GM23338 (cell line): ENCODE measurements around the gene STEAP1B. TPM values are rescaled to one million over a fixed set of nuclear protein-coding genes. Genes with fewer than 3 reads are reported as not detected.

Experiments used
- ATAC-seq: fragments of 200-7000 bp; cut with Tn5 transposase; 3 replicates; pipeline ENCODE4 v1.9.1; 2020
- DNase-seq: peaks from one replicate; pipeline ENCODE4 v3.0.0-alpha.2; 2015; ENCODE audit warnings: low spot score
- H2AFZ ChIP-seq: fragments of 200-600 bp; sonication (generic); 2 replicates; pipeline ENCODE4 v1.8.0; 2016; ENCODE audit warnings: antibody characterized with exemption, mild to moderate bottlenecking, moderate library complexity
- H3F3A ChIP-seq: fragments of 200-600 bp; sonication (generic); replicated peaks from 2 replicates; pipeline ENCODE4 v1.8.0; 2017; ENCODE audit warnings: antibody characterized with exemption, mixed run types, low read depth
- H3K27ac ChIP-seq: fragments of 200-600 bp; sonication (generic); 2 replicates; pipeline ENCODE4 v1.6.1; 2016; ENCODE audit warnings: low read depth
- H3K27me3 ChIP-seq: fragments of 200-600 bp; sonication (generic); 2 replicates; pipeline ENCODE4 v1.8.0; 2016; ENCODE audit warnings: mild to moderate bottlenecking, mixed run types, moderate library complexity; ENCODE audit not compliant: insufficient read depth
- H3K36me3 ChIP-seq: fragments of 200-600 bp; sonication (generic); 2 replicates; pipeline ENCODE4 v1.8.0; 2016; ENCODE audit warnings: mild to moderate bottlenecking; ENCODE audit not compliant: insufficient read depth
- H3K4me1 ChIP-seq: fragments of 200-600 bp; sonication (generic); 2 replicates; pipeline ENCODE4 v1.8.0; 2016; ENCODE audit warnings: mild to moderate bottlenecking, moderate library complexity; ENCODE audit not compliant: insufficient read depth
- H3K4me2 ChIP-seq: fragments of 200-600 bp; sonication (generic); 2 replicates; pipeline ENCODE4 v1.7.1; 2017; ENCODE audit warnings: mixed run types
- H3K4me3 ChIP-seq: fragments of 200-600 bp; sonication (generic); 2 replicates; pipeline ENCODE4 v1.6.1; 2016; ENCODE audit warnings: mixed run types
- H3K79me2 ChIP-seq: fragments of 200-600 bp; sonication (generic); replicated peaks from 2 replicates; pipeline ENCODE4 v1.8.0; 2017; ENCODE audit warnings: mild to moderate bottlenecking; ENCODE audit not compliant: insufficient read depth
- H3K9me2 ChIP-seq: fragments of 200-600 bp; sonication (generic); 2 replicates; pipeline ENCODE4 v1.8.0; 2017; ENCODE audit not compliant: insufficient read depth
- H4K20me1 ChIP-seq: fragments of 200-600 bp; sonication (generic); replicated peaks from 2 replicates; pipeline ENCODE4 v1.8.0; 2017; ENCODE audit warnings: mild to moderate bottlenecking; ENCODE audit not compliant: insufficient read depth
- H3K27ac Mint-ChIP-seq: 2 replicates; pipeline ENCODE4 v1.8.0; 2020; ENCODE audit warnings: inconsistent platforms, mild to moderate bottlenecking, moderate library complexity, mixed read lengths
- H3K27me3 Mint-ChIP-seq: 3 replicates; pipeline ENCODE4 v1.8.0; 2022; ENCODE audit warnings: low read depth, mild to moderate bottlenecking, moderate library complexity, mixed read lengths, inconsistent platforms; ENCODE audit not compliant: insufficient read depth, poor library complexity
- H3K36me3 Mint-ChIP-seq: 3 replicates; pipeline ENCODE4 v1.8.0; 2021; ENCODE audit warnings: low read depth, mild to moderate bottlenecking, inconsistent platforms, moderate library complexity, mixed read lengths
- H3K4me1 Mint-ChIP-seq: 3 replicates; pipeline ENCODE4 v1.8.0; 2020; ENCODE audit warnings: mild to moderate bottlenecking, inconsistent platforms, mixed read lengths
- H3K4me3 Mint-ChIP-seq: 3 replicates; pipeline ENCODE4 v1.8.0; 2021; ENCODE audit warnings: moderate library complexity, mild to moderate bottlenecking, inconsistent platforms, mixed read lengths
- H3K9me3 Mint-ChIP-seq: 3 replicates; pipeline ENCODE4 v1.8.0; 2020; ENCODE audit warnings: moderate library complexity, mild to moderate bottlenecking, inconsistent platforms, mixed read lengths
- CREB1 ChIP-seq: fragments of 250-450 bp; sonication (Bioruptor Pico); IDR thresholded peaks from 2 replicates; pipeline ENCODE4 v1.5.0; 2020; ENCODE audit warnings: low read depth, mild to moderate bottlenecking, moderate library complexity
- EZH2 ChIP-seq: fragments of 200-600 bp; sonication (generic); IDR thresholded peaks from one replicate; pipeline ENCODE4 v1.8.0; 2017; ENCODE audit warnings: antibody characterized with exemption, mild to moderate bottlenecking, low read depth; ENCODE audit not compliant: unreplicated experiment
- NANOG ChIP-seq: IDR thresholded peaks from 2 replicates; pipeline ENCODE4 v1.6.1; 2016; ENCODE audit warnings: antibody characterized with exemption, borderline replicate concordance
- STAT1 ChIP-seq: IDR thresholded peaks from one replicate; pipeline ENCODE4 v1.6.1; 2016; ENCODE audit warnings: antibody characterized with exemption; ENCODE audit not compliant: unreplicated experiment
- ZNF114 ChIP-seq: fragments of 250-450 bp; sonication (Bioruptor Pico); IDR thresholded peaks from 2 replicates; pipeline ENCODE4 v1.5.0; 2020; ENCODE audit warnings: mild to moderate bottlenecking, moderate library complexity
- polyA plus RNA-seq: library from polyadenylated mRNA; unstranded; fragments of >200 nt; fragmentation: Nextera tagmentation; extraction: Ambion mirVana; gene quantifications from 2 replicates; pipeline ENCODE4 v1.2.1, GENCODE V29; 2016
- total RNA-seq: library from RNA; depleted of rRNA; stranded (reverse); fragments of >200 nt; shearing (Covaris generic); gene quantifications from 2 replicates; pipeline ENCODE4 v1.2.3, GENCODE V29; 2014
- TF ChIP-seq, protein P1 (sequence below): IDR thresholded peaks from one replicate; pipeline ENCODE4 v1.6.1; 2018; ENCODE audit warnings: antibody characterized with exemption; ENCODE audit not compliant: unreplicated experiment
- TF ChIP-seq, protein P2 (sequence below): IDR thresholded peaks from 2 replicates; pipeline ENCODE4 v1.6.1; 2016; ENCODE audit warnings: antibody characterized with exemption

The STEAP1B gene
- total and polyA plus RNA-seq, 2 experiments from 2014 or later, result 4.9 to 16.5 TPM

DNA sequence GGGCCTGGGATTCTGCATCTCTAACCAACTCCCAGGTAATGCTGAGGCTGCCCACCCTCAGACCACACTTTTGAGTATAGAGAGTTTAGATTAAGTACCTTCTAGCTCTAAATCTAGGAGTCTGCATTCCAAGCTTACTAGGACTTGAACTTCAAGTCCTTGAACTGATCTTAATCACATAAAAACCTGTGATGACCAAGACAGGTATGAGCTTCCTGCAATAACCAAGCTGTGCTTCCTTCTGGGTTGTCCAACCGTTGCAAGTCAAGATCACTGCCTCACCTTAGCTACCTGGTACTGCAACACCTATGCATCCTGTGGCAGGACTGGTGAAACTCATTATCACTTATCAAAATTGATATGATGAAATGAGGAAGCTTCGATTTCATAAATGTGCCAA, 110.1 kb downstream of the STEAP1B start:
- Histone ChIP-seq H3F3A (no peaks in the 10 kb centered on the region), H2AFZ (no peak overlapping the region), H3K27ac (no peak overlapping the region), H3K36me3 (no peaks in the 10 kb centered on the region), H4K20me1 (no peaks in the 10 kb centered on the region), H3K4me3 (no peak overlapping the region), H3K79me2 (no peaks in the 10 kb centered on the region), H3K4me2 (no peak overlapping the region), H3K4me1 (peaks cover 11% of the 10 kb centered on the region; the same call in 1 of the 2 replicates), H3K27me3 (no peaks in the 10 kb centered on the region), H3K9me2 (0 out of 2 replicates have a peak, but pooled peaks cover 8% of the 10 kb centered on the region)
- H3K27ac Mint-ChIP-seq, result no peak overlapping the region
- no peak overlapping the region for H3K4me3 Mint-ChIP-seq
- no peaks in the 10 kb centered on the region for H3K36me3 Mint-ChIP-seq
- H3K27me3 Mint-ChIP-seq, result peaks cover 3% of the 10 kb centered on the region
- TF ChIP-seq, protein P1, sequence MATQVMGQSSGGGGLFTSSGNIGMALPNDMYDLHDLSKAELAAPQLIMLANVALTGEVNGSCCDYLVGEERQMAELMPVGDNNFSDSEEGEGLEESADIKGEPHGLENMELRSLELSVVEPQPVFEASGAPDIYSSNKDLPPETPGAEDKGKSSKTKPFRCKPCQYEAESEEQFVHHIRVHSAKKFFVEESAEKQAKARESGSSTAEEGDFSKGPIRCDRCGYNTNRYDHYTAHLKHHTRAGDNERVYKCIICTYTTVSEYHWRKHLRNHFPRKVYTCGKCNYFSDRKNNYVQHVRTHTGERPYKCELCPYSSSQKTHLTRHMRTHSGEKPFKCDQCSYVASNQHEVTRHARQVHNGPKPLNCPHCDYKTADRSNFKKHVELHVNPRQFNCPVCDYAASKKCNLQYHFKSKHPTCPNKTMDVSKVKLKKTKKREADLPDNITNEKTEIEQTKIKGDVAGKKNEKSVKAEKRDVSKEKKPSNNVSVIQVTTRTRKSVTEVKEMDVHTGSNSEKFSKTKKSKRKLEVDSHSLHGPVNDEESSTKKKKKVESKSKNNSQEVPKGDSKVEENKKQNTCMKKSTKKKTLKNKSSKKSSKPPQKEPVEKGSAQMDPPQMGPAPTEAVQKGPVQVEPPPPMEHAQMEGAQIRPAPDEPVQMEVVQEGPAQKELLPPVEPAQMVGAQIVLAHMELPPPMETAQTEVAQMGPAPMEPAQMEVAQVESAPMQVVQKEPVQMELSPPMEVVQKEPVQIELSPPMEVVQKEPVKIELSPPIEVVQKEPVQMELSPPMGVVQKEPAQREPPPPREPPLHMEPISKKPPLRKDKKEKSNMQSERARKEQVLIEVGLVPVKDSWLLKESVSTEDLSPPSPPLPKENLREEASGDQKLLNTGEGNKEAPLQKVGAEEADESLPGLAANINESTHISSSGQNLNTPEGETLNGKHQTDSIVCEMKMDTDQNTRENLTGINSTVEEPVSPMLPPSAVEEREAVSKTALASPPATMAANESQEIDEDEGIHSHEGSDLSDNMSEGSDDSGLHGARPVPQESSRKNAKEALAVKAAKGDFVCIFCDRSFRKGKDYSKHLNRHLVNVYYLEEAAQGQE, result no peak
- TF ChIP-seq NANOG, result no peak
- peaks cover 12% of the 10 kb centered on the region for H3K4me1 Mint-ChIP-seq
- no peaks in the 10 kb centered on the region for H3K9me3 Mint-ChIP-seq
- DNase-seq (no peak), ATAC-seq (no peak)

DNA sequence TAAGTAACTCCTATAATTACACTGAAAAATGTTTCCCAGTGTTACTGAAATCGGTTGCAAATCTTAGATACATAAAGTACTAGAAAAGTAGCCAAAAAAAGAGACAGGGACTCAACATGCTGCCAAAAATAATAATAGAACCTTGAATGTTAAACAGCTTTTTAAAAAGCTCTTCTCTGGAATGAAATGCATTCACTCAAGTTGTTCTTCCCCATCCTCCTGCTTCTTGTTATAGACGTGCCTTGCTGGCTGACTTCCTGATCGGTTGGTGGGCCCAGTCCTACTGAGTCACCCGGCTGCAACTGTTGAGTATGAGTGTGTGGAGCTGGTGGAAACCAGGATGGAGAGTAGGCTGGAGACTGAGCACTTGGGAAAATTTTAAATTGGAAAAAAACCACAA, 112.4 kb downstream of the STEAP1B start:
- TF ChIP-seq EZH2 (no peak), STAT1 (no peak)
- peaks cover 8% of the 10 kb centered on the region; the same call in 1 of the 2 replicates for H3K4me1 ChIP-seq
- ATAC-seq, result no peak

DNA sequence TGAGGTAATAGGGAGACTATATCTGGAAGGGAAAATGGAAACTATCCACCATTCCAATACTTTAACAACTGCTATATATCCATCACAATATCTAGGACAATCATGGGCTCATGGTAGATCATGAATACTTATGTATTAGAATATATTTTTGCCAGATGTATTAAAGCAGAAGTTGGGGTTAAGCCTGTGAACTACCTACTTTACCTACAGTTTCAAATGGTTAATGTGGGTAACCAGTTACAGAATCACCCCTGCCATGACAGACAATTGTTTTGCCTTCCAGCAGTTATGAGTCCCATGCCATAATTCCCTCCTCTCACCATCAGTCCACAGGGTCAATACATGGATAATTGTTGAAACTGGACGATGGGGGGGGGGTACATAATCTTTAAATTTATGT, 113.1 kb downstream of the STEAP1B start:
- no peak overlapping the region for H3K4me3 Mint-ChIP-seq
- ATAC-seq, result no peak
- peaks cover 9% of the 10 kb centered on the region; the same call in 1 of the 2 replicates for H3K4me1 ChIP-seq
- peaks cover 2% of the 10 kb centered on the region for H3K27me3 Mint-ChIP-seq
- no peak overlapping the region for H2AFZ ChIP-seq
- DNase-seq, result no peak
- H3K4me1 Mint-ChIP-seq, result peaks cover 15% of the 10 kb centered on the region
- no peaks in the 10 kb centered on the region for H3F3A ChIP-seq
- H3K9me2 ChIP-seq, result 0 out of 2 replicates have a peak, but pooled peaks cover 8% of the 10 kb centered on the region
- H3K36me3 ChIP-seq, result no peaks in the 10 kb centered on the region
- H3K36me3 Mint-ChIP-seq, result no peaks in the 10 kb centered on the region
- no peaks in the 10 kb centered on the region for H3K27me3 ChIP-seq
- no peak overlapping the region for H3K4me2 ChIP-seq
- H3K27ac ChIP-seq, result no peak overlapping the region
- no peaks in the 10 kb centered on the region for H3K9me3 Mint-ChIP-seq
- no peak overlapping the region for H3K27ac Mint-ChIP-seq
- H3K4me3 ChIP-seq, result no peak overlapping the region
- H3K79me2 ChIP-seq, result no peaks in the 10 kb centered on the region
- no peaks in the 10 kb centered on the region for H4K20me1 ChIP-seq
- TF ChIP-seq CREB1 (CRISPR knock-in tag), result no peak
- TF ChIP-seq, protein P1, result no peak
- TF ChIP-seq, protein P2, sequence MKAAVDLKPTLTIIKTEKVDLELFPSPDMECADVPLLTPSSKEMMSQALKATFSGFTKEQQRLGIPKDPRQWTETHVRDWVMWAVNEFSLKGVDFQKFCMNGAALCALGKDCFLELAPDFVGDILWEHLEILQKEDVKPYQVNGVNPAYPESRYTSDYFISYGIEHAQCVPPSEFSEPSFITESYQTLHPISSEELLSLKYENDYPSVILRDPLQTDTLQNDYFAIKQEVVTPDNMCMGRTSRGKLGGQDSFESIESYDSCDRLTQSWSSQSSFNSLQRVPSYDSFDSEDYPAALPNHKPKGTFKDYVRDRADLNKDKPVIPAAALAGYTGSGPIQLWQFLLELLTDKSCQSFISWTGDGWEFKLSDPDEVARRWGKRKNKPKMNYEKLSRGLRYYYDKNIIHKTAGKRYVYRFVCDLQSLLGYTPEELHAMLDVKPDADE, result no peak
- TF ChIP-seq ZNF114 (CRISPR knock-in tag), result no peak

More for the DNA sequence above, 112.4 kb downstream of the STEAP1B start:
- Histone ChIP-seq H3F3A (no peaks in the 10 kb centered on the region), H2AFZ (no peak overlapping the region), H3K79me2 (no peaks in the 10 kb centered on the region), H3K4me3 (no peak overlapping the region), H3K36me3 (no peaks in the 10 kb centered on the region), H4K20me1 (no peaks in the 10 kb centered on the region), H3K27ac (no peak overlapping the region), H3K9me2 (0 out of 2 replicates have a peak, but pooled peaks cover 8% of the 10 kb centered on the region), H3K4me2 (no peak overlapping the region), H3K27me3 (no peaks in the 10 kb centered on the region)
- no peak overlapping the region for H3K4me3 Mint-ChIP-seq
- peaks cover 2% of the 10 kb centered on the region for H3K27me3 Mint-ChIP-seq
- no peak for DNase-seq
- H3K4me1 Mint-ChIP-seq, result peaks cover 13% of the 10 kb centered on the region
- H3K9me3 Mint-ChIP-seq, result no peaks in the 10 kb centered on the region
- H3K27ac Mint-ChIP-seq, result no peak overlapping the region
- no peaks in the 10 kb centered on the region for H3K36me3 Mint-ChIP-seq
